Effector memory CD4-positive, alpha-beta T cell (primary cell): ENCODE measurements around the gene POR.
A peak's percentile ranks its signal among the peaks of the same experiment; 100 is the strongest.
"Not testable (repeated sequence)": the region's sequence is repeated elsewhere in the genome, so short reads cannot be mapped to it uniquely, and the experiment has no call there.

Experiments used
- DNase-seq, 3 donors: peaks; one replicate each; pipeline ENCODE4 v3.0.0-alpha.2; 2020
- H3K27ac ChIP-seq: 2 replicates; pipeline ENCODE4 v1.7.0; 2013; ENCODE audit warnings: mild to moderate bottlenecking, low read length, moderate library complexity; ENCODE audit not compliant: insufficient read depth, poor library complexity, severe bottlenecking
- H3K27me3 ChIP-seq: replicated peaks from 2 replicates; pipeline ENCODE4 v1.7.0; 2013; ENCODE audit warnings: mild to moderate bottlenecking, low read length; ENCODE audit not compliant: insufficient read depth, control insufficient read depth, poor library complexity, severe bottlenecking
- H3K36me3 ChIP-seq: 2 replicates; pipeline ENCODE4 v1.7.0; 2013; ENCODE audit warnings: mild to moderate bottlenecking, low read length, moderate library complexity; ENCODE audit not compliant: control insufficient read depth, insufficient read depth
- H3K4me1 ChIP-seq: 2 replicates; pipeline ENCODE4 v1.7.0; 2013; ENCODE audit warnings: low read length, mild to moderate bottlenecking; ENCODE audit not compliant: control insufficient read depth, insufficient read depth, poor library complexity, severe bottlenecking
- H3K4me3 ChIP-seq: 2 replicates; pipeline ENCODE4 v1.7.0; 2013; ENCODE audit warnings: low read length, low read depth, mild to moderate bottlenecking; ENCODE audit not compliant: insufficient read depth, poor library complexity, severe bottlenecking
- H3K9me3 ChIP-seq: 2 replicates; pipeline ENCODE4 v1.7.0; 2013; ENCODE audit warnings: mild to moderate bottlenecking, low read length, moderate library complexity; ENCODE audit not compliant: control insufficient read depth

Gene POR

DNA sequence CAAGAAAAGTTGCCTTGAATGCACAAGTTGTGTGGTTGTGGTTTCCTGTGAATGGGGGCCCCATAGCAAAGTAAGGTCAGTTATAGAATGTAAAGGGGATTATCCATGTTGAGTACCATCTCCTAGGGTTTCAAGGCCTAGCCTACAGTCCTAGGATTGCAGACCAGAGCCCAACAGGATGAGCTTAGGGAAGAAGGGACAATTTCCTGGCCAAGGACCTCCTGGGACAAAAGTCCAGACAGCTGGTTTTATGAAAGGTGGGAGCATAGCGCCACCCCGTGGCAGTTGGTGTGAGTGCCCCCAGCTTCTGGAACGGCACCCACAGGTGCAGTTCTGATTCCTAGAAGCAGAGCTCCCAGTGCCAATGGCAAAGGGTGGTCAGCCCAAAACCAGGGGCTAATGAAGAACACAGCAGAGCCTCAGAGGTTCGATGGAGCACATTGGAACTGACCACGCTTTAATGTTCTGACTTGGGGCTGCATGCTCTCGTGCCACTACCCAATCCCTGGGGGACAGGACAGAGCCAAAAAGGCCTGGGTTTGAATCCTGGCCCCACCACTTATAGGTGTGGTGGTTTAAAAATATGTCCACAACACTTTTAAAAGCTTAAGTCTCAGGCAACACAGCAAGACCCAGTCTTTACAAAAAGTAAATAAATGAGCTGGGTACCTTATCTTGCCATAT, 105.2 kb downstream of the POR start:
- Histone ChIP-seq H3K36me3 (peaks cover 9% of the 10 kb centered on the region), H3K27me3 (no peaks in the 10 kb centered on the region), H3K4me3 (no peak overlapping the region), H3K4me1 (peaks cover 3% of the 10 kb centered on the region), H3K9me3 (no peaks in the 10 kb centered on the region), H3K27ac (no peak overlapping the region)
- DNase-seq = peak; percentile 33 to 61 (median 37)

DNA sequence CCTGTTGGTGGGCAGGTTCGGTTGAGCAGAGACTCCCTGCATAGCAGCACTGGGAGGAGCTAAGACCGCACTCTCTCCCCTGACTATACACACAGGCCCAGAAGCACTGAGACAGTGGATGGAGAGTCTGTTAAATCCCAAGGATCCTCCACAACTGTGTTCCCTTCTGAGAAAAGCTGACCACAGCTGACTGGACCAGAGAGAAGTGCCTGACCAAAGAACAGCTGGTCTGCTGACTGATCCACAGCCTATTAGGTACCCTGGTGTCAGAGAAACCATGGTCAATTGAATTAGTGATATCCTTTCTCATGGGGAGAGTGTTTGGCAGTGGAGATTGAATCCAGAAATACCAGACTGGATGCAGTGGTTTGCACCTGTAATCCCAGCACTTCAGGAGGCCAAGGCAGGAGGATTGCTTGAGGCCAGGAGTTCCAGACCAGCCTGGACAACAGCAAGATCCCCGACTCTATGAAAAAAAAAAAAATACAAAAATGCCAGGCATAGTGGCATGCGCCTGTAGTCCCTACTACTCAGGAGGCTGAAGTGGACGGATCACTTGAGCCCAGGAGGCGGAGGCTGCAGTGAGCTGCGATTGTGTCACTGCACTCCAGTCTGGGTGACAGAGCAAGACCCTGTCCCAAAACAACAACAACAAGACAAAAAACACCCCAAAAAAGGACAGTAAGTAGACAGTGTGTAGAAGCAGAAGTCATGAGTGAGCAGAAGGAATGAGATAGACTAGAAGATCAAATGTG, 107.2 kb downstream of the POR start:
- no peaks in the 10 kb centered on the region for H3K9me3 ChIP-seq
- H3K36me3 ChIP-seq = peaks cover 9% of the 10 kb centered on the region
- H3K27ac ChIP-seq = no peak overlapping the region

DNA sequence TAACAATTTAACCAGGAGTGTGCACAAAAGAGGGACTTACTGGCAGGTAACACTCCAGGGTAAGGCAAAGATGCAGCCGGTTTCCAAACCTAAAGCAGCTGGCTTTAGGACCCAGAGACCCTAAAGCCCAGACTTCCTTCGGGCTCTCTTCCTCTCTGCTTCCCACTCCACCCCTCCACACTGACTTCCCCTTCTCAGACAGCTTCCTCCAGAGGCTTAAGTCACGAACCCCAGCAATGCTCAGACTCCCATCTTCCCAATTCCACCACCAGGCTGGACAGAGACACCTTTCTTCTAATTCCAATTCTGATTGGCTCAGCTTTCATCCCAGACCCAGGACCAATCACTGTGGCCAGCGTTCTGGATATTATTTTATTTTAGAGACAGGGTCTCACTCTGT, 108.0 kb downstream of the POR start:
- H3K9me3 ChIP-seq = no peaks in the 10 kb centered on the region
- no peak for DNase-seq
- H3K36me3 ChIP-seq = peaks cover 9% of the 10 kb centered on the region
- H3K27ac ChIP-seq = no peak overlapping the region
- peaks cover 3% of the 10 kb centered on the region for H3K4me1 ChIP-seq
- no peak overlapping the region for H3K4me3 ChIP-seq
- H3K27me3 ChIP-seq = no peaks in the 10 kb centered on the region

More for the DNA sequence above, 107.2 kb downstream of the POR start:
- H3K4me3 ChIP-seq = no peak overlapping the region
- DNase-seq = no peak
- peaks cover 3% of the 10 kb centered on the region for H3K4me1 ChIP-seq
- no peaks in the 10 kb centered on the region for H3K27me3 ChIP-seq

- not testable (repeated sequence) for H3K9me3 ChIP-seq, H3K4me1 ChIP-seq, H3K4me3 ChIP-seq, H3K36me3 ChIP-seq, H3K27me3 ChIP-seq, DNase-seq, H3K27ac ChIP-seq
Observed at GRCh38 chr7:76029682-76030081, 114.7 kb downstream of the POR start.

GRCh38 chr7:76031964-76032363, 117.0 kb downstream of the POR start:
- Histone ChIP-seq H3K27ac (no peak overlapping the region), H3K36me3 (peaks cover 6% of the 10 kb centered on the region), H3K4me1 (no peaks in the 10 kb centered on the region), H3K9me3 (no peaks in the 10 kb centered on the region), H3K27me3 (no peaks in the 10 kb centered on the region), H3K4me3 (no peak overlapping the region)
- no peak for DNase-seq
